HG02642 (cell line): ENCODE results near the gene B4GALNT4.
"Not testable (repeated sequence)": the region's sequence is repeated elsewhere in the genome, so short reads cannot be mapped to it uniquely, and the experiment has no call there.

Experiments used
- ATAC-seq: cut with Tn5 transposase; IDR thresholded peaks from one replicate; pipeline ENCODE4 v1.9.1; 2021; ENCODE audit warnings: mild to moderate bottlenecking; ENCODE audit not compliant: unreplicated experiment, poor library complexity

The B4GALNT4 gene

DNA sequence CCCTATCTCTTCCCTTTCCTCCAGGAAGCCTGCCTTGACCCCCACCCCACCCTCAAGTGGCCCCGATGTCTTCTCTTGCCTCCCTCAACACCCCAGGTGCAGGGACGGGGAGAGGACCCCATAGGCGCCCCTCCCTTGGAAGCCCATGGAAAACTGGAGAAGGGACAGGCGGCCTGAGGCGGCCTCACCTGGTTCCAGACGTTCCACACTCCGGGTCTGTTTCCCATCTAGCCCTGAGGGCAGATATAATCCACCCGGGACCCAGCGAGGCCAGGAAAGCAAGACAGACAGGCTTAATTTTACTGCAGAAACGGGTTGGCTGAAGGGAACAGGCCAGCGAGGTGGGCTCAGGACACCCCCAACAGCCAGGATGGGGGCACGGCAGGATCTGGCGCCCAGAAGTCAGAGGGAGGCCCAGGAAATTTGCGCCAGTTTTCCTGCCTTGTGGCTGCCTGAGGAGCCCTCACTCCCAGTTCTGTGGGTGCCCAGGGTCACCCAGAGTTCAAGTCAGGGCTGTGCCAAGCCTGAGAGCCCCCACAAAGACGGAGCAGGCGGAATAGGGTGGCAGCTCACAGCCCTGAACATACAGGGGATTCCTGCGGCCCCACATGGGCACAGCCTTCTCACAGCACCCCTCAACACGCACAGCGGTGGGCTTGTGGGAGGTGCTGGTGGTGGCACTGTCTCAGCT, 48.5 kb downstream of the B4GALNT4 start:
- no peak for ATAC-seq

- ATAC-seq = no peak
Observed at GRCh38 chr11:418343-419247, 49.3 kb downstream of the B4GALNT4 start.

DNA sequence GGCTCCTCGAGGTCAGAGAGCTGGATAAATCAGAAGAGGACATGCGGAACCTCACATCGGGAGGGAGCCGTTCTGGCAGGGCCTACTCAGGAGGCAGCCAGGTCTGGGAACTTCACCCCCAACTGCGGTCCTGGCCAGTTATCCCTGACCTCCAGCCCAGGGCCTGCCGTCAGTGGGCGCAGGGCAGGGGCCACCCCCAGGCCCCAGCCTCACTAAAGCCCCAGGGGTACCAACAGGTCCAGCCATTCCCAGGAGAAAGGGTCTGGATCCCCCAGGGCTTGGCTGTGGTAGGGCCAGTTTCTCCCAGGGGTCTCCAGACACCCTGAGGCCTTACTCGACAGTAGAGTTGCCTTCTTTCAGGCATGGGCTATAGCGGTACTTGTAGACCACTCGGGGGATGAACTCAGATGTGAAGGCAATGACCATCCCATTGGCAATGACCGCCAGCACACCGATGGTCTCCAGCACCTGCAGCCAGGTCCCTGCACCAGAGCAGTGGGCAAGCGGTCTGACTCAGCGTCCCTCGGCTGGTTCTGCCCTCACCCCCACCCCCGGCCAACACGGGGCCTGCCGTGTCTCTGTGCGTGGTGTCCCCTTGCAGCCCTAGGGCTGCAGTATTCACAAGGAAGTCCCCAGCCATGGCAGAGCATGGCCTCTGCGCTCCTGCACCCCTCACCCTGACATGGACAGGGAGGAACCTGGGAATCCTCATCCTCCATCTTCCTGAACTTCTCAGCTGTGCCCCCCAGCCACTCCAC, 50.1 kb downstream of the B4GALNT4 start:
- ATAC-seq = no peak

- no peak for ATAC-seq
Observed at GRCh38 chr11:420054-420910, 51.0 kb downstream of the B4GALNT4 start.

- no peak for ATAC-seq
Observed at GRCh38 chr11:420911-421321, 51.6 kb downstream of the B4GALNT4 start.

GRCh38 chr11:422249-422656, 53.0 kb downstream of the B4GALNT4 start:
- ATAC-seq = no peak

GRCh38 chr11:424232-424631, 54.9 kb downstream of the B4GALNT4 start:
- ATAC-seq = no peak

- ATAC-seq = not testable (repeated sequence)
Observed at GRCh38 chr11:424766-425165, 55.5 kb downstream of the B4GALNT4 start.

DNA sequence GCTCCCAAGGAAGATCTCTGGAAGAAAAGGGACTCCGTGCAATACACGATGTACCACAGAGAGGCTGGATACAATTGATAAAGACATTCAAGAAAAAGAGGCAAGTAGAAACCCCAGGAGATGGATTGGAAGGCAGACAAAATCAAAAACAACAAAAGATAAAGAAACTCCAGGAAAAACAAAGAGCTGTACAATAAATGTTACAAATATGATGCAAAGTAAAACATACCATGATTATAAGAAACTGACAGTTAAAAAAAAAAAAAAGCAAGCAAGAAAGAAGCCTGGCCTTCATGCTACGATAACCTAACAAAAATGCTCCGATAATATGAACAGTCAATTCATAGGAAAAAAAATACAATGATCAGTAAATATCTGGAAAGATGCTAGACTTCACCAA, 56.0 kb downstream of the B4GALNT4 start:
- no peak for ATAC-seq

GRCh38 chr11:426851-427250, 57.6 kb downstream of the B4GALNT4 start:
- ATAC-seq = no peak

DNA sequence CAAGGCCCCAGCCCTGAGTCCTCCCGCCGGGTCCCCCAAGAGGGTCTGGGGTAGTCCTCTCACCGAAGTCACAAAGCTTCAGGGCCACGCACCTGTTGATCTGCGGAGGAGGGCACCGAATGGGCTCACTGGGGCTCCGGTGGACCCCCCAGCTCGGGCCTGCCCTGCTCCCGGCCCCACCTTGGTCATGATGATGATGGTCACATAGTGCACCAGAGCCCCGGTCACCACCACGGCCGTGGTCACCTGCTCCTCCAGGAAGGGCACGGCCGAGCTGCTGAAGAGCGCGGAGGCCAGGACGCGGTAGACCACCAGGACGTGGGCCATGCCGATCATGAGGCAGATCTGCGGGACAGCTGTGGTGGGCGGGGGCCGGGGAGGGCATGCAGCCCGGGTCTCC, 59.0 kb downstream of the B4GALNT4 start:
- ATAC-seq = no peak

DNA sequence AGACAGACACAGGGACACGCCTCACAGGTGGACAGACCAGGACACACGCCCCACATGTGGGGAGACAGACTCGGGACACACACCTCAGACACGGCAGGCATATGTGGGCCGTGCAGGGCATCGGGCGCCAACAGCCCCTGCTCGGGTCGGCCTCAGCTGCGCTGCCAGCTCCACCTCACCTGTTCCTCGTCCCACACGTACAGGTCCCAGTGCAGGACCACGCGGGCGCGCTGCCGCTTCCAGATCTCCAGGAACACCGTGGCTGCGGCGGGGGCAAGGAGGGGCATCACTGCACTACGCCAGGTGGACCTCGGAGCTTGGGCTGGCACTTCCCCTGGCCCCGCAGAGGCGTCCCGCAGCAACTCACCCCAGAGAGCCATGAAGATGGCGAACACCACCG, 60.1 kb downstream of the B4GALNT4 start:
- no peak for ATAC-seq

DNA sequence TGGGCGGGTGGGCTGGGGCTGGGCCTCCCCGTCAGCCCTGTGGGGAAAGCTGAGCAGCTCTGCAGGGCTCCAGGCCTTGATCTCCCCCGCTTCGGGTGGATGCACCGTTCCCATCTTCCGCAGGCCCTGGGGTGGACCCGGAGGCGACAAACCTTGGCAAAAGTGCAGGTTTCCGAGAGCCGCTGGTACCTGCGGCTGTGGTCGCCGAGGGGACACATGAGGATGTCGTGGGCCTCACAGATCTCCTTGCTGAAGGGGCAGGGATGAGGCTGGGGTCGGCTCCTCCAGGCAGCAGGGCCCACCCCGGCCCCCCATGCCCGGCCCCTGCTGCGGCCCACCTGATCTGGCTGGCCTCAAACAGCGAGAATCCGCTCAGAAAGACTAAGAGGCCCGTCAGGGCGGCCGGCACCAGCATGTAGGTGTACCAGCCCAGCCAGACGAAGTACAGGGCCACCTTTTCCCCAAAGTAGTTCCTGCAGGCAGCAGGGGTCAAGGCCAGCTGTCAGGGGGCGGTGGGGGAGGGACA, 60.7 kb downstream of the B4GALNT4 start:
- ATAC-seq = no peak
